NCI-H510A (cell line): ENCODE results near the gene VAV3.
"Not testable (repeated sequence)": the region's sequence is repeated elsewhere in the genome, so short reads cannot be mapped to it uniquely, and the experiment has no call there.

Source experiments
- DNase-seq: peaks from one replicate; lab custom pipeline; 2025; lab: John Stamatoyannopoulos, UW

The VAV3 gene

GRCh38 chr1:107680579-107680985, 284.4 kb downstream of the VAV3 start:
- DNase-seq, result no peak

- no peak for DNase-seq
Observed at GRCh38 chr1:107679411-107679953, 285.5 kb downstream of the VAV3 start.

GRCh38 chr1:107678993-107679392, 286.0 kb downstream of the VAV3 start:
- DNase-seq, result no peak

GRCh38 chr1:107677697-107678096, 287.3 kb downstream of the VAV3 start:
- DNase-seq, result no peak

GRCh38 chr1:107674486-107674885, 290.5 kb downstream of the VAV3 start:
- no peak for DNase-seq

GRCh38 chr1:107673006-107673405, 292.0 kb downstream of the VAV3 start:
- no peak for DNase-seq

- no peak for DNase-seq
Observed at GRCh38 chr1:107670397-107671040, 294.5 kb downstream of the VAV3 start.

- DNase-seq, result peak; percentile 62
Observed at GRCh38 chr1:107669996-107670395, 295.0 kb downstream of the VAV3 start.

- no peak for DNase-seq
Observed at GRCh38 chr1:107668762-107669161, 296.2 kb downstream of the VAV3 start.

- DNase-seq, result no peak
Observed at GRCh38 chr1:107666493-107666892, 298.5 kb downstream of the VAV3 start.

- DNase-seq, result no peak
Observed at GRCh38 chr1:107664982-107665925, 299.7 kb downstream of the VAV3 start.

- no peak for DNase-seq
Observed at GRCh38 chr1:107662971-107663370, 302.0 kb downstream of the VAV3 start.

GRCh38 chr1:107661158-107661557, 303.8 kb downstream of the VAV3 start:
- no peak for DNase-seq

GRCh38 chr1:107659961-107660360, 305.0 kb downstream of the VAV3 start:
- no peak for DNase-seq

- no peak for DNase-seq
Observed at GRCh38 chr1:107657356-107657755, 307.6 kb downstream of the VAV3 start.

- DNase-seq, result no peak
Observed at GRCh38 chr1:107653765-107654164, 311.2 kb downstream of the VAV3 start.

GRCh38 chr1:107653005-107653404, 312.0 kb downstream of the VAV3 start:
- no peak for DNase-seq

- not testable (repeated sequence) for DNase-seq
Observed at GRCh38 chr1:107650825-107651224, 314.2 kb downstream of the VAV3 start.

GRCh38 chr1:107649023-107649422, 316.0 kb downstream of the VAV3 start:
- no peak for DNase-seq

- DNase-seq, result no peak
Observed at GRCh38 chr1:107648071-107648470, 316.9 kb downstream of the VAV3 start.

GRCh38 chr1:107647012-107647411, 318.0 kb downstream of the VAV3 start:
- DNase-seq, result no peak

GRCh38 chr1:107643766-107644165, 321.2 kb downstream of the VAV3 start:
- no peak for DNase-seq

- DNase-seq, result no peak
Observed at GRCh38 chr1:107640207-107640606, 324.8 kb downstream of the VAV3 start.
